ENCODE measurements around the gene RNF220.

Gene RNF220

DNA sequence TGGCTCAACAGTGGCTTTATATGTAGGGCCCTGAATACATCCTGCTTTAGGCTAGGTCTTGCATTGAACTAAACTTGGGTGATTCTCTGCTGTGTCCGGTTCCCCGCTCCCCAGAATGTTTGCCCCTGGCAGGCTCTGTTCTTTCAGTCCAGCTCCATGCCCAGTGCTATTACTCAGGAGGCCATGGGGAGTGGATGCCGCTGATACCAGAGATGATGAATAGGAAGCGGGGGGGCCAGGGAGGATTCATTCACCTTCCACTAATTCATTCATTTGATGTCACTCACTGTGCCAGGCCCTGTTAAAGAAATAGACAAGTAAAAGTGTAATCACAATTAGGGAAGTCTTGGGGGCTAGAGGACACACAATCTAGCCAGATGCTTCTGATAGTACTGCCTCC lies 185.4 kb downstream of the RNF220 start:
- FAIRE-seq = no peak

DNA sequence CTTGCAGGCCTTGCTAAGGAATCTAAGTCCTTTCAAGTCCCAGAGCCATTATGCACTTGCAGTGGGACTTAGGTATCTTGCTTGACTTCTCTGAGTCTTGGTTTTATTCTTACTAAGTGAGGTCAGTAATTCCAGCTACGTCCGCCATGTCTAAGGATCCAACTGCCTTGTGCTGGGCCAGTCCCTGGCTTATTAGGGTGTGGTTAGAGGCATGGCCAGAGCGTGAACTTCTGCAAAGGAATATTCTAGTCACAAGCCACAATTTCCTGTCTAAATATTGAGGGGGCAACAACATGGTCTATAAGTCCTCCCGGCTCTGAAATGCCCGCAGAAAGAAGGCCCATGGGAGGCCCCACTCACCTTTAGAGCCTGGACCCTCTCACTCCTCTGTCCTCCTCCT lies 186.3 kb downstream of the RNF220 start:
- FAIRE-seq = no peak

DNA sequence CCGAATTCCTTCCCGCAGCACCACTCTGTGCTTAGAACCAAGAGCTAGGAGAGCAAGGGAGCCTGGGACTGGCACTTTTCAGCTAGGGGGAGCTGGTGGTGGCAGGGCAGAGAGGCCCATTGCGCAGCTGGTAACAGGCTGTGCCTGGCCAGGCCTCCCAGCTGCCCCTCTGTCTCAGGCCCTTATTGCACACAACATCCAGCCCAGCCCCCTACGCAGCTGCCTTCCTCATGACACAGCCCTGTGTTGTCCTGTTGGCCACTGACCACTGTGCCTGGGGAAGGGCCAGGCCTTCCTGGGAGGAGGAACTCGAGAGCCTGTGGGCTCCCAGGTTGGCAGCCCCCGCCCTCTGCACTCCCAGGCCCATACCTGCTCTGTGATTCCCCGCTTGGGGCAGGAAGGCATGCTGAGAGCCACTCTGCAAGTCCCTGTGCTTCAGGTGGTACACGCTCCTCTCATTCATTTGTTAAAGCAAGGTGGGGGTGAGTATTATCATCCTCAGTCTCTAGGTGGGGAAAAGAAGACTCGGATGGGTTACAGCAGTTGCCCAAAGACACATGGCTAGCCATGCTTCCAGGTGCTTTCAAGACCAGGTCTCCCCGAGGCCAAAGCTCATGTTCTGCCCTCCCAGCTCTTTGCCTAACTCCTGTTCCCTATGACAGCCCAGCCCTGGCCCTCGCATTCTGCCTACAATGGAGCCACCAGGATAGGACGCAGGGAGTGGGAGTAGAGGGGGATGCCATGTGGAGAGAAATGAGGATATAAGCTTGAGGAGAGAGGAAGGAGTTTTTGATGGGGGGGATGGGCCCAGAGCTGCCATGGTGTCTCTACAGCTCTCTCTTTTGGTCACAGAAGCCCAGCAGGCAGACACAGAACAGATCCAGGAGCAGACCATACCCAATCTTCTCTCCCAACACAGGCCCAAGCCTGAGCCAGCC lies 187.4 kb downstream of the RNF220 start:
- no peak for FAIRE-seq

GRCh38 chr1:44594353-44594752 lies 189.3 kb downstream of the RNF220 start:
- no peak for FAIRE-seq

DNA sequence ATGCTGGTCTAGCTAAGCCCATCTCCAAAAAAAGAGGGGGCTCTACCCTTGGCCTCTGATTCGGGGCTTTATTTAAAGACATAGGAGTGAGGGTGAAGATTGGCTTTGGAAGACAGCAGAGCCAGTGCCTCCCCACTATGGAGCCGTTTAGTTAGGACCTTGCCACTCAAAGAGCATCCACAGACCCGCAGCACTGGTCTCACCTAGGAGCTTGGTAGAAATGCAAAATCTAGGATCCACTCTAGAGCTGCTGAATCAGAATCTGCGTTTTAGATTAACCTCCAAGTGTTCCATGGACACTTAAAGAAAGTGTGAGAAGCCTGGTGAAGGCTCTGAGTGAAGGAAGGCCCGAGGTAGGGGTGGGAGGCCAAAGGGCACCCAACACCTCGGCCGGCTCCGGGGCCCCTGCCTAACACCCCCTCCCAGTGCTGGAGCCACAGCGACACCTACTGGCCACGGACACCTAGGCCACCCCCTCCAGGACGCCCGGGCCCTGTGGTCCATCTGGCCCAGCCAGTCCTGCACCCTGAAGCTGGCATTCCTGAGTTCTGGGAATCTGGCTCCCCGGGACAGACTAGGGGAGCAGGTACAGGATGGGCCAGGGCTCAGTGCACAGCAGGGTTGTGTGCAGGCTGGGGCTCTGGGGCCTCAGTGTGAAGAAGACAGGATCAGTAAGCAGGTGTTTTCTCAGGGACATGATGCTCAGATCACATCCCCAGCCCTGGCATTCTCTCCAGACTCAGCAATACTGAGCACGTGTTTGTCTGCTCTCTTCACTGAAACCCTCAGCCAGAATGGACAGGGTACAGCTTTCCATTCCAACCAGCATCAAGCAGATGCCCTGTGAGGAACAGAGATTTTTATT lies 190.0 kb downstream of the RNF220 start:
- no peak for FAIRE-seq

GRCh38 chr1:44596511-44596910 lies 191.5 kb downstream of the RNF220 start:
- FAIRE-seq = no peak

- FAIRE-seq = no peak
These were observed 193.1 kb downstream of the RNF220 start for GRCh38 chr1:44598167-44598566.

DNA sequence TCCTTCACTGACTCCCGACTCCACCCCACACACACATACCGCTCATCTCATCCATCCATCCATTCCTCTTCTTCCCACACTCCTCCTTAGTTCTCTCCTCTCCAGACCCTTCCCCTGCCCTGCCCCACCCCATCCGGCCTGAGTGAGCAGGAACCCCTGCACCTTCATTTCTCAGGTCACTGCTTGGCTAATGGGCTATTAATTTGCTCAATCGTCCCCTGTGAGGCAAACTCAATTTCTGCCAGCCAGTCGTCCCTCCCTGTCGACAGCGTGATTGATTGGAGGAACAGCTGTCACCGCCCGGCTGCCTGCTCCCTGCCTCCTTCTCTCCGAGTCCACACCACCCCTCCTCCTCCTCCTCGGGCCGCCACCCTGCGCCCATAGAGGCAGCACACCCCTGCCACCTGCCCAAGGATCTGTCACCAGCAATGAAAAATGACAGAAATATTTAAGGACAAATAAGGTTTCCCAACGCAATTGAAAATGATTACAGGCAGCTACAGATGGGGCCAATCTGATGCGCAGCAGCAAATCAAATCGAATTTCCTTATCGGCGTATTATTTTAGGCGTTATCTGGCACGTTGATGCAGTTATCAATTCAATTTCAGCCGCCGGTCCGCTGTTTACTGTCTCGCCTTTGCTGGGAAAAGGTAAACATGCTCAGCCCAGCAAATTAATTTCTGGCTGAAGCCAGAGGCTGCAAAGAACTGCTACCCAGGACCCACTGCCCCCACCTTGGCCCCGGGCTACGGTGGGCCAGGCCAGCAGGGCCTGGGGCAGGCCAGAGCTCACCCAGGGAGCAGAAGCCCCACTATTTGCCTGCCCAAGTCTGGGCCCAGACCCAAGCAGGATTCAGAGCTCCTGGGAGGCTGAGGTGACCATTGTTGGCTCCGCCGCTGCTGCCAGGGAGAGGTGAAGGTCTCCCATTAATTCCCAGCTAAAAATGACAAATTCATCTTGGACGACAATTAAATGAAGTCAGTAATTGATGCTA lies 197.9 kb downstream of the RNF220 start:
- peak; percentile 21 for FAIRE-seq

DNA sequence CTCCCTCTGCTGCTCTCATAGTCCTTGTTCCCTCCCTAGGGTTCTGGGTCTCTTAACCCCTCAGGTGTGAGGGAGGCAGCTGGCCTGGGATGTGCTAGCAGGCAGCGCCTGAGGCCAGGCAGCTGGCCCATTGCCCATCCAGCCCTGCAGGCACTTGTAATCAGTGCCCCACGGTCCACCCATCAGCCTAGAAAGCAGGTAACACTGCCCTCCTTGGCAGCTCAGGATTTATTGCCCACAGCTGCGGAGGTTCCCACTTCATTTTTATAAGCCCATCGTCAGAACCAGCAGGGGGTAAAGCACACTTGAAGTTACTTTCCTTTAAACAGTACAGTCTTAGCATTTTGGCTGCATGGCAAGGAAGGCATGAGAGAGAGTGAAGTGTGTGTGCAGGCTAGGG lies 198.7 kb downstream of the RNF220 start:
- no peak for FAIRE-seq

- no peak for FAIRE-seq
These were observed 199.3 kb downstream of the RNF220 start for GRCh38 chr1:44604157-44604955.

DNA sequence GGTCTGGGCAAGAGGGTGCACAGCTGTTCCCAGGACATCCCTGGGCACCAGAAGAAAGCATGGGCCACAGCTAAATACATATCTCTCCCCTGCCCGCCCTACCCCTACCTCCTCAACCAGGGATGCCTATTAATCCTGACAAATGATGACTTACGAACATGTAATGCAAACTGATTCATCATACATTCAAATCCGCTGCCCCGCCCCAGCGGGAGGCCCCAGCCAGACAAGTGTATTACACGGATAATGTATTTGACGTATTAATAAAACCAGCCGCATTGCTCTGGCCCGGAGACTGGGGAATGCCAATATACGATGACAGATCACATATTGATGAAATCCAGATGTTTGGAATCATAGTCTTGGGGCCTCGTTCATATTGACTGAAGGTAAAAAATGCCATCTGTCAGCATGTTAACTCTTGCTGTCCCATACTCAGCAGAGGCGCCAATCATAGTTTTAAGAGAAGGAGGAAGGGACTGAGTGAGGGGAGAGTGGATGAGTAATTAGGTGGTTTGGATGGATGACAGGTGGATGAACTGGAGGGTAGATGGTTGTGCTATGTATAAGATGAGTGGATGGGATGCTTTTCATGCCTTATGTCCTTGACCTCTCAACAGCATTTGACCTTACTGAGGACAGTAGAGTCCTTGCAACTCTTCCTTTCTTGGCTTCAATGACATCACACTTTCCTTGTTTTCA lies 201.0 kb downstream of the RNF220 start:
- no peak for FAIRE-seq

GRCh38 chr1:44606701-44607281 lies 201.7 kb downstream of the RNF220 start:
- no peak for FAIRE-seq

DNA sequence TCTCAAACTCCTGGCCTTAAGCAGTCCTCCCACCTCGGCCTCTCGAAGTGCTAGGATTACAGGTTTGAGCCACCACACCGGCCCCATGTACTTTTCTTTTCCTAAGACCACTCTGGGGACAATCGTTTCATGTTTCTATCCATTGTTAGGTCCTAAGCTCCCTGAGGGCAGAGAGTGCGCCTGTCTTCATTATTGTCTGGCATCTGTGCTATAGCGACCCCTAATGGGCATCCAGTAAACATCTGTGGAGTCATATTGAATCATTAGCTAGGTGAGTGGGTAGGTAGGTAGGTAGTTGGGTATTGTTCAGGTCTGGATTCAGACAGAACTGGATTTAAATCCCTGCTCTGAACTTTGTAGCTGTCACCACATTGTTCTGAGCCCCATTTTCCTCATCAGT lies 203.1 kb downstream of the RNF220 start:
- no peak for FAIRE-seq

- FAIRE-seq = no peak
These were observed 204.3 kb downstream of the RNF220 start for GRCh38 chr1:44609412-44609767.

- no peak for FAIRE-seq
These were observed 204.9 kb downstream of the RNF220 start for GRCh38 chr1:44609768-44610526.

GRCh38 chr1:44610527-44611148 lies 205.6 kb downstream of the RNF220 start:
- no peak for FAIRE-seq

GRCh38 chr1:44611419-44611818 lies 206.4 kb downstream of the RNF220 start:
- no peak for FAIRE-seq

DNA sequence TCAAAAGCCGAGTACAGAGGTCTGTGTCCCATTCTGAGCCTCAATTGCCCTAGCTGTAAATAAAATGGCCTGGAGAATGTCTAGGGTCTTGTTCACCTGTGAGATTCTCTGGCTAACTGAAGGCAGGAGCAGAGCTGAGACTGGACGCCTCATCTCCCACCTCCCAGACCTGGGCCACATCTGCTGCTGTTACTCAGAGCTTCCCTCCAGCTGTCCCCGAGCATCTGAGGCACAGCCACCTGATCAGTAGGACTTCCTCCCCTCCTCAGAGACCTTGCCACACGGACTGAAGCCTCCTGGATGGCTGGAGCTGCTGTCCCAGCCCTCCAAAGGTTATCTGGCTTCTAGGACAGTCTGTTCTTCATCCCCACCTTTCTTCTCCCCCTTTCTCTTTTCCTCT lies 206.8 kb downstream of the RNF220 start:
- FAIRE-seq = no peak

DNA sequence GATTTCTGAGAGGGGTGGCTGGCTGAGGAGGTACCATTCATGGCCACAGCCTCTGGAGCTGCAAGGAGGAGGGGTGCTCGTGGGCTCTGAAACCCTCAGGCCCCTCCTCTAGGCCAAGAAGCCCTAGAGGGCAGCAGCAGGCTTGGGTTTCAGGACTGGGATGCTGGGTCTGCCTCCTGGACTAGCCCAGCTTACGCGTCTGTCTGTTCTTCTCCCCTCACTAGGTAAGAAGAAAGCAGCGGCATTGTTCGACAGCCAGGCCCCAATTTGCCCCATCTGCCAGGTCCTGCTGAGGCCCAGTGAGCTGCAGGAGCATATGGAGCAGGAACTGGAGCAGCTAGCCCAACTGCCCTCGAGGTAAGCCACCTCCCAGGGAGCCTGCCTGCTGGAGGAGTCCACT lies 208.9 kb downstream of the RNF220 start:
- FAIRE-seq = no peak

Measured in islet of Langerhans (tissue), 1 donor.